DND-41 (cell line): ENCODE results near the gene TRIP13.
"Not testable (repeated sequence)": the region's sequence is repeated elsewhere in the genome, so short reads cannot be mapped to it uniquely, and the experiment has no call there.

Experiments used
- ATAC-seq: fragments of 200-7000 bp; cut with Tn5 transposase; 3 replicates; pipeline ENCODE4 v1.9.1; 2021; ENCODE audit warnings: low read depth; ENCODE audit not compliant: insufficient read depth
- DNase-seq: peaks from one replicate; pipeline ENCODE4 v3.0.0-alpha.2; 2020
- H2AFZ ChIP-seq: 2 replicates; pipeline ENCODE4 v1.6.0; 2012; ENCODE audit warnings: low read depth, low read length
- H3K27ac ChIP-seq: 2 replicates; pipeline ENCODE4 v1.5.1; 2012; ENCODE audit warnings: low read length, inconsistent platforms
- H3K27me3 ChIP-seq: fragments of 200-600 bp; sonication (generic); 2 replicates; pipeline ENCODE4 v1.6.0; 2012; ENCODE audit warnings: low read length, mild to moderate bottlenecking, inconsistent platforms; ENCODE audit not compliant: insufficient read depth, poor library complexity
- H3K36me3 ChIP-seq: 2 replicates; pipeline ENCODE4 v1.5.1; 2012; ENCODE audit warnings: low read length, inconsistent platforms; ENCODE audit not compliant: insufficient read depth
- H3K4me1 ChIP-seq: 2 replicates; pipeline ENCODE4 v1.5.1; 2012; ENCODE audit warnings: mild to moderate bottlenecking, low read length; ENCODE audit not compliant: insufficient read depth
- H3K4me2 ChIP-seq: 2 replicates; pipeline ENCODE4 v1.6.0; 2012; ENCODE audit warnings: mild to moderate bottlenecking, moderate library complexity, low read length, inconsistent platforms; ENCODE audit not compliant: insufficient read depth
- H3K4me3 ChIP-seq, 2 experiments: fragments of 200-600 bp in 1 of 2; shearing (Covaris generic) in 1 of 2; 2 replicates each; pipeline ENCODE4 v1.5.1; 2012 to 2016; ENCODE audit warnings: inconsistent platforms in 2 of 2, low read length in 2 of 2, mild to moderate bottlenecking in 2 of 2, low read depth in 1 of 2, moderate library complexity in 1 of 2
- H3K79me2 ChIP-seq: 2 replicates; pipeline ENCODE4 v1.6.0; 2012; ENCODE audit warnings: low read length, inconsistent platforms; ENCODE audit not compliant: insufficient read depth
- H3K9ac ChIP-seq: 2 replicates; pipeline ENCODE4 v1.6.0; 2012; ENCODE audit warnings: low read depth, mild to moderate bottlenecking, inconsistent platforms, low read length, moderate library complexity
- H3K9me3 ChIP-seq: 2 replicates; pipeline ENCODE4 v1.5.1; 2012; ENCODE audit warnings: low read length, moderate library complexity, mild to moderate bottlenecking, inconsistent platforms; ENCODE audit not compliant: insufficient read depth, severe bottlenecking
- H4K20me1 ChIP-seq: 2 replicates; pipeline ENCODE4 v1.6.0; 2012; ENCODE audit warnings: low read length; ENCODE audit not compliant: insufficient read depth
- CTCF ChIP-seq: IDR thresholded peaks from 2 replicates; pipeline ENCODE4 v1.5.1; 2012; ENCODE audit warnings: borderline replicate concordance, low read length, moderate library complexity, mild to moderate bottlenecking; ENCODE audit not compliant: poor library complexity, severe bottlenecking; ENCODE audit errors: extremely low read depth
- EZH2 ChIP-seq: IDR thresholded peaks from 3 replicates; pipeline ENCODE4 v1.6.1; 2012; ENCODE audit warnings: borderline replicate concordance, low read depth, mild to moderate bottlenecking, moderate library complexity, low read length, inconsistent platforms; ENCODE audit not compliant: severe bottlenecking

TRIP13 gene

GRCh38 chr5:927172-928015, 34.7 kb downstream of the TRIP13 start:
- no peak for ATAC-seq
- Histone ChIP-seq H2AFZ (no peak overlapping the region), H3K36me3 (peaks cover 8% of the 10 kb centered on the region; the same call in 1 of the 2 replicates), H3K27ac (no peak overlapping the region), H3K4me3 (no peak overlapping the region), H3K4me2 (no peak overlapping the region), H3K79me2 (no peaks in the 10 kb centered on the region), H3K27me3 (no peaks in the 10 kb centered on the region), H4K20me1 (peaks cover 5% of the 10 kb centered on the region; the same call in 1 of the 2 replicates), H3K9ac (no peak overlapping the region), H3K9me3 (no peaks in the 10 kb centered on the region), H3K4me1 (peaks cover 3% of the 10 kb centered on the region)
- DNase-seq, result no peak
- TF ChIP-seq EZH2 (no peak), CTCF (no peak)

- H4K20me1 ChIP-seq, H3K9ac ChIP-seq, H3K4me3 ChIP-seq, H3K9me3 ChIP-seq, H3K4me1 ChIP-seq, H3K27me3 ChIP-seq, H2AFZ ChIP-seq, H3K4me2 ChIP-seq, ATAC-seq, H3K79me2 ChIP-seq, DNase-seq, H3K27ac ChIP-seq, H3K36me3 ChIP-seq: not testable (repeated sequence)
These were observed 36.5 kb downstream of the TRIP13 start for GRCh38 chr5:929182-929581.

- H3K4me2 ChIP-seq, result no peak overlapping the region
- no peaks in the 10 kb centered on the region for H4K20me1 ChIP-seq
- 0 out of 2 replicates have a peak, but pooled peaks cover 3% of the 10 kb centered on the region for H3K36me3 ChIP-seq
- H3K27ac ChIP-seq, result no peak overlapping the region
- no peak overlapping the region for H3K4me3 ChIP-seq
- no peaks in the 10 kb centered on the region for H3K9me3 ChIP-seq
- TF ChIP-seq EZH2, result no peak
- TF ChIP-seq CTCF, result no peak
- H3K27me3 ChIP-seq, result no peaks in the 10 kb centered on the region
- ATAC-seq (no peak), DNase-seq (no peak)
- no peak overlapping the region for H2AFZ ChIP-seq
- no peak overlapping the region for H3K9ac ChIP-seq
- no peaks in the 10 kb centered on the region for H3K79me2 ChIP-seq
- H3K4me1 ChIP-seq, result no peaks in the 10 kb centered on the region
These were observed 36.9 kb downstream of the TRIP13 start for GRCh38 chr5:929596-929995.

GRCh38 chr5:930866-931265, 38.2 kb downstream of the TRIP13 start:
- Histone ChIP-seq H3K27ac (no peak overlapping the region), H2AFZ (no peak overlapping the region), H3K27me3 (no peaks in the 10 kb centered on the region), H4K20me1 (no peaks in the 10 kb centered on the region), H3K4me1 (no peaks in the 10 kb centered on the region), H3K9me3 (no peaks in the 10 kb centered on the region), H3K4me2 (no peak overlapping the region), H3K79me2 (no peaks in the 10 kb centered on the region), H3K9ac (no peak overlapping the region), H3K36me3 (0 out of 2 replicates have a peak, but pooled peaks cover 3% of the 10 kb centered on the region), H3K4me3 (no peak overlapping the region)
- no peak for TF ChIP-seq EZH2
- TF ChIP-seq CTCF, result no peak
- DNase-seq (no peak), ATAC-seq (no peak)
